Stomach (tissue), 9 donors: ENCODE data around the gene SORCS3. TPM values are rescaled to one million over a fixed set of nuclear protein-coding genes. Genes with fewer than 3 reads are reported as not detected.

Experiments used
- DNase-seq, 2 donors: peaks; one replicate each; pipeline versions ENCODE4 v3.0.0 to v3.0.0-alpha.2; 2013 to 2019
- H3K27ac ChIP-seq, 5 donors: fragments of 200-600 bp in 4 of 5; sonication (generic) in 4 of 5; one replicate each; pipeline ENCODE4 v1.5.1; 2013 to 2019; ENCODE audit warnings: mild to moderate bottlenecking in 1 of 5, moderate library complexity in 1 of 5
- H3K27me3 ChIP-seq, 3 donors: fragments of 200-600 bp; sonication (generic); one replicate each; pipeline ENCODE4 v1.5.1; 2017 to 2019; ENCODE audit warnings: mixed run types in 1 of 3
- H3K36me3 ChIP-seq, 4 donors: fragments of 200-600 bp; sonication (generic); 1 replicate in 3 of 4; 2 replicates in 1 of 4; pipeline ENCODE4 v1.5.1; 2016 to 2019
- H3K4me1 ChIP-seq, 4 donors: fragments of 200-600 bp; sonication (generic); one replicate each; pipeline ENCODE4 v1.5.1; 2016 to 2019
- H3K4me3 ChIP-seq, 4 donors: fragments of 200-600 bp; sonication (generic) in 3 of 4; one replicate each; pipeline ENCODE4 v1.5.1; 2016 to 2019; ENCODE audit warnings: mild to moderate bottlenecking in 1 of 4
- H3K9me3 ChIP-seq, 4 donors: fragments of 200-600 bp; sonication (generic); one replicate each; pipeline ENCODE4 v1.5.1; 2016 to 2019
- CTCF ChIP-seq, 7 experiments: fragments of 450-650 bp in 4 of 7; fragments of 200-600 bp in 3 of 7; sonication (generic) in 3 of 7; IDR thresholded peaks; one replicate each; pipeline ENCODE4 v1.5.1; 2016 to 2019; ENCODE audit warnings: antibody characterized with exemption in 7 of 7, control low read depth in 2 of 7, mild to moderate bottlenecking in 1 of 7
- EP300 ChIP-seq: sonication (generic); formaldehyde crosslinking; IDR thresholded peaks from one replicate; pipeline ENCODE4 v1.6.1; 2017; ENCODE audit warnings: antibody characterized with exemption
- POLR2A ChIP-seq, 4 donors: fragments of 450-650 bp; IDR thresholded peaks; one replicate each; pipeline ENCODE4 v1.6.1; 2016; ENCODE audit warnings: antibody characterized with exemption in 4 of 4, control low read depth in 2 of 4, mild to moderate bottlenecking in 1 of 4, moderate library complexity in 1 of 4
- POLR2AphosphoS5 ChIP-seq, 3 donors: sonication (generic); formaldehyde crosslinking; IDR thresholded peaks; one replicate each; pipeline ENCODE4 v1.6.1; 2016; ENCODE audit warnings: antibody characterized with exemption in 3 of 3
- WGBS, 5 donors: extraction: QIAGEN DNeasy Blood & Tissue Kit in 3 of 5; methylation state at CpG; one replicate each; pipeline versions ENCODE4 v1.1.5 to v1.1.7; 2013 to 2018; 5-methylcytosine and 5-hydroxymethylcytosine counted together
- intact Hi-C: fragments of 100-400 bp; cut with DNase I; formaldehyde crosslinking; loops from one replicate; pipeline ENCODE4 v1.15.1; 2023; ENCODE audit warnings: low total_unique reads
- polyA plus RNA-seq, 3 donors: library from polyadenylated mRNA; stranded (reverse); fragments of 200-250 nt; gene quantifications; one replicate each; pipeline ENCODE4 v1.2.3, GENCODE V29; 2013
- total RNA-seq, 5 donors: library from RNA; depleted of rRNA; stranded (reverse); fragments of >200 nt; gene quantifications; one replicate each; pipeline versions ENCODE4 v1.1.0 to v1.2.3, GENCODE V29; 2014 to 2016
- donor health status: healthy with polysubstance abuse.
- donor health status: Bipolar disorder and iron deficiency.
- donor health status: healthy.

The SORCS3 gene
- total and polyA plus RNA-seq, 8 donors = 0.06 to 2.6 (median 0.20) TPM; not detected in 4

- Histone ChIP-seq H3K27me3 (no peaks in the 10 kb centered on the region), H3K27ac (no peak overlapping the region), H3K4me3 (no peak overlapping the region), H3K36me3 (no peaks in the 10 kb centered on the region), H3K4me1 (no peaks in the 10 kb centered on the region), H3K9me3 (no peaks in the 10 kb centered on the region)
- WGBS, 5 donors = 60 to 92% (median 82%) methylated on average over 2 of the region's 2 CpGs
- intact Hi-C loops = no loop called here
- DNase-seq = no peak
- TF ChIP-seq EP300 (no peak), POLR2AphosphoS5 (IDR thresholded peaks at IDR 0.05) (no peak), POLR2A (IDR thresholded peaks at IDR 0.05) (no peak), CTCF (IDR thresholded peaks at IDR 0.05) (no peak)
These were observed 602.3 kb downstream of the SORCS3 start for GRCh38 chr10:105243381-105243780.

- Histone ChIP-seq H3K4me3 (no peak overlapping the region), H3K9me3 (no peaks in the 10 kb centered on the region), H3K27me3 (no peaks in the 10 kb centered on the region), H3K4me1 (no peaks in the 10 kb centered on the region), H3K27ac (no peak overlapping the region), H3K36me3 (no peaks in the 10 kb centered on the region)
- DNase-seq = no peak
- no peak for TF ChIP-seq CTCF (IDR thresholded peaks at IDR 0.05)
- TF ChIP-seq POLR2AphosphoS5 (IDR thresholded peaks at IDR 0.05) = no peak
- no peak for TF ChIP-seq POLR2A (IDR thresholded peaks at IDR 0.05)
- TF ChIP-seq EP300 = no peak
- intact Hi-C loops = no loop called here
- WGBS, 5 donors = 48 to 57% (median 54%) methylated on average over 2 of the region's 2 CpGs
These were observed 602.7 kb downstream of the SORCS3 start for GRCh38 chr10:105243825-105244224.

GRCh38 chr10:105247831-105248499 is 606.9 kb downstream of the SORCS3 start:
- no peak for DNase-seq
- H3K36me3 ChIP-seq = no peaks in the 10 kb centered on the region
- H3K27ac ChIP-seq = no peak overlapping the region
- intact Hi-C loops = no loop called here
- TF ChIP-seq POLR2A (IDR thresholded peaks at IDR 0.05) = no peak
- TF ChIP-seq EP300 = no peak
- no peak for TF ChIP-seq CTCF (IDR thresholded peaks at IDR 0.05)
- TF ChIP-seq POLR2AphosphoS5 (IDR thresholded peaks at IDR 0.05) = no peak
- H3K27me3 ChIP-seq = no peaks in the 10 kb centered on the region
- no peaks in the 10 kb centered on the region for H3K4me1 ChIP-seq
- no peaks in the 10 kb centered on the region for H3K9me3 ChIP-seq
- H3K4me3 ChIP-seq = no peak overlapping the region
- 60 to 79% (median 69%) methylated on average over 5 of the region's 5 CpGs for WGBS, 5 donors

- H3K9me3 ChIP-seq = no peaks in the 10 kb centered on the region
- TF ChIP-seq POLR2A (IDR thresholded peaks at IDR 0.05) (no peak), CTCF (IDR thresholded peaks at IDR 0.05) (no peak), EP300 (no peak), POLR2AphosphoS5 (IDR thresholded peaks at IDR 0.05) (no peak)
- DNase-seq = no peak
- H3K27ac ChIP-seq = no peak overlapping the region
- no peaks in the 10 kb centered on the region for H3K36me3 ChIP-seq
- H3K27me3 ChIP-seq = no peaks in the 10 kb centered on the region
- H3K4me3 ChIP-seq = no peak overlapping the region
- intact Hi-C loops = no loop called here
- H3K4me1 ChIP-seq = no peaks in the 10 kb centered on the region
These were observed 611.8 kb downstream of the SORCS3 start for GRCh38 chr10:105252911-105253310.
